Endodermal cell (in vitro differentiated cells): ENCODE measurements around the gene CCDC15. TPM values are rescaled to one million over a fixed set of nuclear protein-coding genes. Genes with fewer than 3 reads are reported as not detected.

ENCODE experiments used
- DNase-seq: peaks from one replicate; pipeline ENCODE4 v3.0.0-alpha.2; 2017
- H3K27ac ChIP-seq: 2 replicates; pipeline ENCODE4 v1.5.1; 2013; ENCODE audit warnings: mild to moderate bottlenecking, low read depth, low read length, moderate library complexity
- H3K27me3 ChIP-seq: 2 replicates; pipeline ENCODE4 v1.6.1; 2013; ENCODE audit warnings: mild to moderate bottlenecking, low read length, moderate library complexity; ENCODE audit not compliant: insufficient read depth, control insufficient read depth, poor library complexity, severe bottlenecking
- H3K36me3 ChIP-seq: 2 replicates; pipeline ENCODE4 v1.7.0; 2013; ENCODE audit warnings: mild to moderate bottlenecking, low read length, moderate library complexity; ENCODE audit not compliant: control insufficient read depth, insufficient read depth
- H3K4me1 ChIP-seq: one replicate; pipeline ENCODE4 v1.7.0; 2013; ENCODE audit warnings: low read length; ENCODE audit not compliant: control insufficient read depth, insufficient read depth
- H3K4me3 ChIP-seq: 2 replicates; pipeline ENCODE4 v1.5.1; 2013; ENCODE audit warnings: mild to moderate bottlenecking, low read length, moderate library complexity
- H3K9ac ChIP-seq: 2 replicates; pipeline ENCODE4 v1.6.1; 2013; ENCODE audit warnings: mild to moderate bottlenecking, low read length, moderate library complexity; ENCODE audit not compliant: poor library complexity, severe bottlenecking; ENCODE audit errors: extremely low read depth
- H3K9me3 ChIP-seq: 2 replicates; pipeline ENCODE4 v1.6.1; 2013; ENCODE audit warnings: mild to moderate bottlenecking, low read length, moderate library complexity; ENCODE audit not compliant: control insufficient read depth
- H3K27ac Mint-ChIP-seq: 2 replicates; pipeline ENCODE4 v1.8.0; 2020; ENCODE audit warnings: mixed read lengths
- H3K27me3 Mint-ChIP-seq: 2 replicates; pipeline ENCODE4 v1.8.0; 2021; ENCODE audit warnings: mild to moderate bottlenecking, mixed read lengths; ENCODE audit not compliant: insufficient read depth
- H3K36me3 Mint-ChIP-seq: 2 replicates; pipeline ENCODE4 v1.8.0; 2020; ENCODE audit warnings: low read depth, mixed read lengths
- H3K4me1 Mint-ChIP-seq: 2 replicates; pipeline ENCODE4 v1.8.0; 2020; ENCODE audit warnings: mixed read lengths
- H3K4me3 Mint-ChIP-seq: 2 replicates; pipeline ENCODE4 v1.8.0; 2020; ENCODE audit warnings: mild to moderate bottlenecking, moderate library complexity, mixed read lengths
- H3K9me3 Mint-ChIP-seq: 2 replicates; pipeline ENCODE4 v1.8.0; 2020; ENCODE audit warnings: mild to moderate bottlenecking, mixed read lengths
- WGBS, 2 experiments: methylation state at CpG; one replicate each; pipeline versions ENCODE4 v1.1.5 to v1.1.7; 2013; ENCODE audit warnings: missing lambda C conversion rate in 2 of 2, mixed read lengths in 1 of 2; ENCODE audit not compliant: insufficient coverage in 1 of 2, insufficient read length in 1 of 2; 5-methylcytosine and 5-hydroxymethylcytosine counted together
- total RNA-seq, 2 donors: library from RNA; stranded (reverse); fragmentation: NEBNext Ultra II Directional in 1 of 2; extraction: Animal tissue kit (Norgen Biotek cat#: 25700) in 1 of 2; gene quantifications; 2 replicates in 1 of 2; 3 replicates in 1 of 2; pipeline ENCODE4 v1.2.1, GENCODE V29; 2021
- TF ChIP-seq, protein P1 (sequence below): fragments of 200-600 bp; sonication (generic); conservative IDR thresholded peaks from 2 replicates; pipeline ENCODE4 v1.5.0; 2021; ENCODE audit warnings: antibody characterized with exemption, mild to moderate bottlenecking

The CCDC15 gene
- total RNA-seq, 2 donors from 2014 or later: 3.3 TPM

DNA sequence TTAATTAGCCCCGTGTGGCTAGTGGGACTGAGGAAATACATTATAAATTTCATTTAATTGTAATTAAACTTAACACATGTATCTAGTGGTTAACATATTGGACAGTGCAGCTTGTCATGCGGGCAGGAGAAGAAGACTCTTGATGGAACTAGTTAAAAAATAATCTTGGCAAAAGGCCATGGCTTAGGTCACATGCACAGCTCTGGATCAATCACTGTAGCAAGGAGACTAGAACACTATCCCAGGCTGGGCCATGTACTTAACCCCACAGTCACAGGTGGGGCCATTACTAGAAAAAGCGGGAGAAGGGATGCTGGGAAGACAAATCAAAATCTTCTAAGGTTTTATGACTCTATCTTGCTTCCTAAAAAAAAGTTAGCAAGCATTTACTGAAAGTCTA lies 9.4 kb upstream of the CCDC15 start:
- TF ChIP-seq, protein P1, sequence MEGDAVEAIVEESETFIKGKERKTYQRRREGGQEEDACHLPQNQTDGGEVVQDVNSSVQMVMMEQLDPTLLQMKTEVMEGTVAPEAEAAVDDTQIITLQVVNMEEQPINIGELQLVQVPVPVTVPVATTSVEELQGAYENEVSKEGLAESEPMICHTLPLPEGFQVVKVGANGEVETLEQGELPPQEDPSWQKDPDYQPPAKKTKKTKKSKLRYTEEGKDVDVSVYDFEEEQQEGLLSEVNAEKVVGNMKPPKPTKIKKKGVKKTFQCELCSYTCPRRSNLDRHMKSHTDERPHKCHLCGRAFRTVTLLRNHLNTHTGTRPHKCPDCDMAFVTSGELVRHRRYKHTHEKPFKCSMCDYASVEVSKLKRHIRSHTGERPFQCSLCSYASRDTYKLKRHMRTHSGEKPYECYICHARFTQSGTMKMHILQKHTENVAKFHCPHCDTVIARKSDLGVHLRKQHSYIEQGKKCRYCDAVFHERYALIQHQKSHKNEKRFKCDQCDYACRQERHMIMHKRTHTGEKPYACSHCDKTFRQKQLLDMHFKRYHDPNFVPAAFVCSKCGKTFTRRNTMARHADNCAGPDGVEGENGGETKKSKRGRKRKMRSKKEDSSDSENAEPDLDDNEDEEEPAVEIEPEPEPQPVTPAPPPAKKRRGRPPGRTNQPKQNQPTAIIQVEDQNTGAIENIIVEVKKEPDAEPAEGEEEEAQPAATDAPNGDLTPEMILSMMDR: no peak
- Mint-ChIP-seq H3K27me3 (peaks cover 53% of the 10 kb centered on the region), H3K27ac (no peak overlapping the region), H3K9me3 (peaks cover 2% of the 10 kb centered on the region), H3K4me1 (no peaks in the 10 kb centered on the region), H3K36me3 (no peaks in the 10 kb centered on the region), H3K4me3 (no peak overlapping the region)
- H3K4me3 ChIP-seq: no peak overlapping the region
- H3K4me1 ChIP-seq: no peaks in the 10 kb centered on the region
- H3K9ac ChIP-seq: no peak overlapping the region
- H3K9me3 ChIP-seq: no peaks in the 10 kb centered on the region
- H3K27ac ChIP-seq: no peak overlapping the region
- no peak for DNase-seq
- no peaks in the 10 kb centered on the region for H3K36me3 ChIP-seq
- H3K27me3 ChIP-seq: peaks cover 37% of the 10 kb centered on the region
- 95 to 100% methylated on average over 1 to 2 of the region's 3 CpGs for WGBS, 2 experiments

DNA sequence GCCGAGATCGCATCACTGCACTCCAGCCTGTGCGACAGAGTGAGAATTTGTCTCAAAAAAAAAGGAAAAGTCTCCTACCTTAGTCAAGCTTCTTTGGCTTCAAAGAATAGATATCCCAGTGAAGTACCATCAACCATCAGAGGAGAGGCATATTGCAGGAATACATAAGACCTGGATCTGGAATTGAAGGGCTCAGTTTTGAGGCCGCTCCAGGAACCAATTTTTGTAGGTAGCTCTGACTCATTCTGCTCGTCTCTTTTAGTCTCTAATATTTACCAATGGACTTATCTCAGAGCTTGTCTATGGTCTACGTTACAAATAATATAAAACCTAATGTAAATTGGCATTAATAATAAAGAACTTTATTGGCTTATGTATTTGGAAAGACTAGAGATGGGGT lies 8.2 kb upstream of the CCDC15 start:
- DNase-seq: no peak
- H3K27me3 ChIP-seq: peaks cover 40% of the 10 kb centered on the region
- H3K4me3 Mint-ChIP-seq: no peak overlapping the region
- no peak overlapping the region for H3K4me3 ChIP-seq
- TF ChIP-seq, protein P1: no peak
- no peak overlapping the region for H3K27ac ChIP-seq
- no peaks in the 10 kb centered on the region for H3K9me3 ChIP-seq
- 92 to 96% methylated on average over 5 of the region's 6 CpGs for WGBS, 2 experiments
- H3K4me1 ChIP-seq: no peaks in the 10 kb centered on the region
- no peak overlapping the region for H3K9ac ChIP-seq
- H3K27ac Mint-ChIP-seq: no peak overlapping the region
- no peaks in the 10 kb centered on the region for H3K36me3 ChIP-seq
- no peaks in the 10 kb centered on the region for H3K36me3 Mint-ChIP-seq
- peaks cover 2% of the 10 kb centered on the region for H3K9me3 Mint-ChIP-seq
- no peaks in the 10 kb centered on the region for H3K4me1 Mint-ChIP-seq
- peaks cover 53% of the 10 kb centered on the region for H3K27me3 Mint-ChIP-seq

DNA sequence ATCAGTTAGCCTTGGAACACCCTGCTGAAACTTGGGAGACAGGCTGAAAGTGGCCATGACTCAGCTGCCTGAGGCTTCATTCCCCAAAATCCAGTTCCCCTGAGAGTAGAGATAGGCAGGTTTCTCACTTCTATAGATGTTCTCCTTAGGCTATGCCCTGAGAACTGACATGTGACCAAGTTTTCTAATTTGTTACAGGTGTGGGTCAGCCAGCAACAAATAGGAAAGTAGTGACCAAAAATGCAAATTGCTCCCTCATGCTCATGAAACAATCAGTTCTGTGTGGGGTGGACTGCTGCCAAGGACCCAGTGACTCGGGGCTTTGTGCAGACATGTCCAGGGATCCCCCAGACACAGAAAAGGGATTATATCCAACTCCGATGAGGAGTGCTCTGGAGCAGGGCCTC lies 7.3 kb upstream of the CCDC15 start:
- H3K4me3 Mint-ChIP-seq: no peak overlapping the region
- H3K27ac ChIP-seq: no peak overlapping the region

More for the DNA sequence above, 7.3 kb upstream of the CCDC15 start:
- Mint-ChIP-seq H3K4me1 (no peaks in the 10 kb centered on the region), H3K27me3 (peaks cover 48% of the 10 kb centered on the region), H3K36me3 (no peaks in the 10 kb centered on the region), H3K9me3 (peaks cover 2% of the 10 kb centered on the region), H3K27ac (no peak overlapping the region)
- Histone ChIP-seq H3K27me3 (peaks cover 44% of the 10 kb centered on the region), H3K9ac (no peak overlapping the region), H3K36me3 (no peaks in the 10 kb centered on the region), H3K4me3 (no peak overlapping the region), H3K4me1 (no peaks in the 10 kb centered on the region), H3K9me3 (no peaks in the 10 kb centered on the region)
- 94% methylated on average over 2 of the region's 2 CpGs; no CpG with 5 or more reads in 1 of the 2 experiments for WGBS, 2 experiments
- TF ChIP-seq, protein P1: no peak
- DNase-seq: no peak
